ENCODE measurements around the gene TM6SF1.

- TF ChIP-seq POLR2AphosphoS5 (IDR thresholded peaks at IDR 0.05; ENCODE audit: low read depth, low read length) (no peak), POLR2A (IDR thresholded peaks at IDR 0.05; ENCODE audit: low read depth, low read length) (no peak), POU2F2 (IDR thresholded peaks at IDR 0.05; ENCODE audit: low read depth, low read length) (no peak), TAF1 (IDR thresholded peaks at IDR 0.05; ENCODE audit: low read depth, low read length) (no peak), SPI1 (IDR thresholded peaks at IDR 0.05; ENCODE audit: low read depth, low read length) (no peak)
These were observed 53.3 kb downstream of the TM6SF1 start for GRCh38 chr15:83160741-83161140.

Data from GM12891 (cell line).